ENCODE measurements around the gene TIMM29.
"Not testable (repeated sequence)": the region's sequence is repeated elsewhere in the genome, so short reads cannot be mapped to it uniquely, and the experiment has no call there.

DNA sequence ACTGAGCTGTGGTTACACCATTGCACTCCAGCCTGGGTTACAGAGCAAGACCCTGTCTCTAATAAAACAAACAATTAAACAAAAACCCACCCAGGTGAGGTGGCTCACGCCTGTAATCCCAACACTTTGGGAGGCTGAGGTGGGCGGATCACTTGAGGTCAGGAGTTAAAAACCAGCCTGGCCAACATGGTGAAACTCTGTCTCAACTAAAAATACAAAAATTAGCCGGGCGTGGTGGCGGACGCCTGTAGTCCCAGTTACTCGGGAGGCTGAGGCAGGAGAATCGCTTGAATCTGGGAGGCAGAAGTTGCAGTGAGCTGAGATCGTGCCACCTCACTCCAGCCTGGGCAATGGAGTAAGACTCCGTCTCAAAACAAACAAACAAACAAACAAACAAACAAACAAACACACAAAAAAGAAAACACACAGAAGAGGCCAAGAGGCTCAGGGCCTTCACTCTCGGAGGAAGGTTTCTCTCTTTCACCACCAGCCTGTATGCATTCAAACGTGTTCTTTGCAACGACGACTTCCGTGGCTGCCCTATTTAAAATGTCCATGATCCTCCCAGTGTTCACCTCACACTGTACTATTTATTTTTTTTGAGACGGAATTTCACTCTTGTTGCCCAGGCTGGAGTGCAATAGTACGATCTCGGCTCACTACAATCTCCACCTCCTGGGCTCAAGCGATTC is 30.8 kb downstream of the TIMM29 start:
- not testable (repeated sequence) for TF ChIP-seq EP300, POLR2A (IDR thresholded peaks at IDR 0.05)
- TF ChIP-seq, protein P1, sequence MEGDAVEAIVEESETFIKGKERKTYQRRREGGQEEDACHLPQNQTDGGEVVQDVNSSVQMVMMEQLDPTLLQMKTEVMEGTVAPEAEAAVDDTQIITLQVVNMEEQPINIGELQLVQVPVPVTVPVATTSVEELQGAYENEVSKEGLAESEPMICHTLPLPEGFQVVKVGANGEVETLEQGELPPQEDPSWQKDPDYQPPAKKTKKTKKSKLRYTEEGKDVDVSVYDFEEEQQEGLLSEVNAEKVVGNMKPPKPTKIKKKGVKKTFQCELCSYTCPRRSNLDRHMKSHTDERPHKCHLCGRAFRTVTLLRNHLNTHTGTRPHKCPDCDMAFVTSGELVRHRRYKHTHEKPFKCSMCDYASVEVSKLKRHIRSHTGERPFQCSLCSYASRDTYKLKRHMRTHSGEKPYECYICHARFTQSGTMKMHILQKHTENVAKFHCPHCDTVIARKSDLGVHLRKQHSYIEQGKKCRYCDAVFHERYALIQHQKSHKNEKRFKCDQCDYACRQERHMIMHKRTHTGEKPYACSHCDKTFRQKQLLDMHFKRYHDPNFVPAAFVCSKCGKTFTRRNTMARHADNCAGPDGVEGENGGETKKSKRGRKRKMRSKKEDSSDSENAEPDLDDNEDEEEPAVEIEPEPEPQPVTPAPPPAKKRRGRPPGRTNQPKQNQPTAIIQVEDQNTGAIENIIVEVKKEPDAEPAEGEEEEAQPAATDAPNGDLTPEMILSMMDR (IDR thresholded peaks at IDR 0.05): not testable (repeated sequence)

All from sigmoid colon (tissue), 4 donors.